Brain pericyte (primary cell): ENCODE data around the gene CHRNB4.
"Not testable (repeated sequence)": the region's sequence is repeated elsewhere in the genome, so short reads cannot be mapped to it uniquely, and the experiment has no call there.

ENCODE experiments used
- DNase-seq: peaks from one replicate; pipeline ENCODE4 v3.0.0-alpha.2; 2012; ENCODE audit warnings: low read depth, low spot score

CHRNB4 gene, protein sequence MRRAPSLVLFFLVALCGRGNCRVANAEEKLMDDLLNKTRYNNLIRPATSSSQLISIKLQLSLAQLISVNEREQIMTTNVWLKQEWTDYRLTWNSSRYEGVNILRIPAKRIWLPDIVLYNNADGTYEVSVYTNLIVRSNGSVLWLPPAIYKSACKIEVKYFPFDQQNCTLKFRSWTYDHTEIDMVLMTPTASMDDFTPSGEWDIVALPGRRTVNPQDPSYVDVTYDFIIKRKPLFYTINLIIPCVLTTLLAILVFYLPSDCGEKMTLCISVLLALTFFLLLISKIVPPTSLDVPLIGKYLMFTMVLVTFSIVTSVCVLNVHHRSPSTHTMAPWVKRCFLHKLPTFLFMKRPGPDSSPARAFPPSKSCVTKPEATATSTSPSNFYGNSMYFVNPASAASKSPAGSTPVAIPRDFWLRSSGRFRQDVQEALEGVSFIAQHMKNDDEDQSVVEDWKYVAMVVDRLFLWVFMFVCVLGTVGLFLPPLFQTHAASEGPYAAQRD

DNA sequence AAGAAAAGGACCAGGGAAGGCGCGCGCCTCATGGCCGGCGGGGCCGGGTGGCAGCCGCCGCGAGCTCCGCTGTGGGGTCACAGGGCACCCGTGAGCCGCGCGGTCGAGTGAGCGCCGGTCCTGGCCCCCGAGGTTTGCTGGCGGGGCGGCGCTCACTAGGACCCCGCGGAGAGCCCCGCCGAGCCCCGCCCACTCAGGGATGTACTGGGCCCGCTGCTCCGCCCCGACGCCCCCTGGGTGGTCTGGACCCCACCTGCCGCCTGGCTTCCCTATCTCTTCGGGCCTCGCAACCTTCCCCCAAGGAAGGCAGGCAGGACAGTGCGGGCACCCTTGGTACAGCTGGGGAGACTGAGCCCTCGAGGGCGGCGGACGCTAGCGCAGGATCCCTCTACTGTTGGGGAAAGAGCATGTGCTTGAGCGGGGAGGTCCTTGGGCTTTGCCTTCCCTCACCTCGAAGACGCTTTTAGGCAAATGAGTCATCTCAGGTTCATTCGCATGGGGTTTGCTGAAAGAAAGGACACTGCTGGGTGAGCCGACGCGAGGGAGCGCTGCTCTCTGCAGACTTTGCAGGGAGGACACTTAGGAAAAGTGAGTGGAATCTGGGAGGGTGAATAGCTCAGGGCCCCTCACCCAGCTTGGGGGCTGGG lies at the start of gene CHRNB4:
Gene CHRNB4 (minus strand): TSS at position 109 of the 647 bp plus-strand sequence. CDS start 77 bp downstream, at position 32.
- no peak for DNase-seq

DNA sequence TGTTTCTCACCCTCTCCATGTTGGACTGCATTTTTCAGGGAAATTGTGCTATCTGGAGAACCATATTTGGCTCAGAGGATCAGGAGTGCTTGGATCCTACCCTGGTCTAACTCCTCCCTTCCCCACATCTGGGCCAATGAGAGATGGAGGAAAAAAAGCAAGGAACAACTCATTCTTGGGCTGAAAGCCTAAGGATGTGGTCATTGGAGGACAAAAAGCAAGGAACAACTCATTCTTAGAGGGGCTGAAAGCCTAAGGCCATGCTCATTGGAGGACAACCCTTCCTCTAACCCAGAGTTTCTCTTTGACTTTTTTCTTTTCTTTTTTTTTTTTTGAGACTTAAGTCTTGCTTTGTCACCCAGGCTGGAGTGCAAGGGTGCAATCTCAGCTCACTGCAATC lies 48.6 kb upstream of the CHRNB4 start:
- no peak for DNase-seq

DNA sequence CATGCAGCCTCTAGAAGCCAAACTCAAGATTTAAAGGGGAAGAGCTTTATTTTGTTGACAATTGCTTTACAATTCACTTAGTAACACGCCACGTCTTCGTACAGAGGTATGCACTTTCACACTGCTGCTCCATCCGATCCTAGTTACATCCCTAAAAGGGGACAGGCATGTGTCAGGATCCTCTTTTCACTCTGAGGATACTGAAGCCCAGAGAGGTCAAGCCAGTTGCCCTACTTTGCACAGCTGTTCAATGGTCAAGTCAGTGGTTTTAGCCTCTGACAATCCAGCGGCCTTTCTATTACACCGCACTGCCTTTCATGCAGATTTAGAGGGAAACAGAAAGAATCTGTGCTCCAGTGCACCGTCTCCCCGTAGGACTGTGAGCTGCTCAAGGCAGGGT lies 44.9 kb upstream of the CHRNB4 start:
- no peak for DNase-seq

DNA sequence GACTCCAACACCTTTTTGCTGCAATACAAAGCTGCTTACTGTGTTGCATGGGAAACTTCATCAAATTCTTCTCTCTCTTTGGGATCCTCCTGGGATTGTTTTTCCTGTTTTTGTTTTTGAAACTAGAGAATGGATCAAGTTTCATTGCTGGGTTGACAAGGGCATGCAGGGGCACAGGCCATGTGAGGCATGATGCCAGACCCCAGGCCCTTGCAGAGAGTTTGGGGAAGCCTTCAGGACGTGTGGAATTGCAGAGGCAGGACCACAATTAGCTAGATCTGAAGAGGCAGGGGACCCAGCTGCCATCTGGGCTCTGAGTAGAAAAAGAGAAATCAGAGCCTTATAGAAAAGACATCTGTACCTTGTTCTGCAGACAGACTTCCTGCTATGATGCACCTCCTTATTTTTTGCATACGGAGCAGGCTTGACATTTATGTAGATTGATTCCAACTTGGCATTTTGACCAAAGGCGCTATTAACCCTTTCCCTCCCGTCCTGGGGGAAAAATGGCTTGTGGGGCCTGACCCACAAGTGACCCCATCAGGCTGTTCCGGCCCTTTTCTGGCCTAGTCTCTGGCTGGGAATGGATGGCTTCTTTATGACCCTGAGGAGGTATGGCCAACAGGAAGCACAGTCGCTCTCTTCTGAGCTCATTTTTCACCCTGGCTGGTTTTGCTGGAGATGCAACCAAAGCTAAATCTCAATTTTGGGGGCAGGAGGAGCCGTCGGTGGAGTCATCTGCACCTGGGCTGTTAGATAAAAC lies 44.3 kb upstream of the CHRNB4 start:
- no peak for DNase-seq

DNA sequence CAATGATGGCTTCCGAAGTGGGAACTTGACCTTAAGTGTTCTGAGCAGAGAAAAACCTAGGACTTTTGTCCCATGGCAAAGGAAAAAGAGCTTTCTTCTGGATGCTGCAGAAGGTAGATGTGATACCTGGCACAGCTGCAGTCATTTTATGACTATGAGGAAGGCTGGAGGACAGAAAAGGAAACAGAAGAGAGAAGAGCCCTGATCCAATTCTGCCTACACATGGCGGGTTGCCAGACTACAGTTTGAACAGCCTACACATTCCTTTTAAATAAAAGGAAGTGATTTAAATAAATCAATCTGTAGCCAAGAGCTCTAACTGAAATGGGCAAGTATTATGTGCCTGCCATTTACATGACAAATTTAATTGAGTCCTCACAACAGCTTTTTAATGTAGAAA lies 43.6 kb upstream of the CHRNB4 start:
- DNase-seq, result no peak

DNA sequence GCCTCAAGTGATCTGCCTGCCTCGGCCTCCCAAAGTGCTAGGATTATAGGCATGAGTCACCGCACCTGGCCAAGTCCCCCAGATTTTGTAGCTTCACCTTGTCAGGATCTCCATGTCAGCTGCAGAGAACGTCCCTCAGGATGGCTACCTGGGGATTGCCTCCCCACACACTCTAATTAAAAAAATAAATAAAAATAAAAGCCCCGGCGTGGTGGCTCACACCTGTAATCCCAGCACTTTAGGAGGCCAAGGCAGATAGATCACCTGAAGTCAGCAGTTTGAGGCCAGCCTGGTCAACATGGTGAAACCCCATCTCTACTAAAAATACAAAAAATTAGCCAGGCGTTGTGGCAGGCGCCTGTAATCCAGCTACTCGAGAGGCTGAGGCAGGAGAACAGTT lies 42.6 kb upstream of the CHRNB4 start:
- not testable (repeated sequence) for DNase-seq

DNA sequence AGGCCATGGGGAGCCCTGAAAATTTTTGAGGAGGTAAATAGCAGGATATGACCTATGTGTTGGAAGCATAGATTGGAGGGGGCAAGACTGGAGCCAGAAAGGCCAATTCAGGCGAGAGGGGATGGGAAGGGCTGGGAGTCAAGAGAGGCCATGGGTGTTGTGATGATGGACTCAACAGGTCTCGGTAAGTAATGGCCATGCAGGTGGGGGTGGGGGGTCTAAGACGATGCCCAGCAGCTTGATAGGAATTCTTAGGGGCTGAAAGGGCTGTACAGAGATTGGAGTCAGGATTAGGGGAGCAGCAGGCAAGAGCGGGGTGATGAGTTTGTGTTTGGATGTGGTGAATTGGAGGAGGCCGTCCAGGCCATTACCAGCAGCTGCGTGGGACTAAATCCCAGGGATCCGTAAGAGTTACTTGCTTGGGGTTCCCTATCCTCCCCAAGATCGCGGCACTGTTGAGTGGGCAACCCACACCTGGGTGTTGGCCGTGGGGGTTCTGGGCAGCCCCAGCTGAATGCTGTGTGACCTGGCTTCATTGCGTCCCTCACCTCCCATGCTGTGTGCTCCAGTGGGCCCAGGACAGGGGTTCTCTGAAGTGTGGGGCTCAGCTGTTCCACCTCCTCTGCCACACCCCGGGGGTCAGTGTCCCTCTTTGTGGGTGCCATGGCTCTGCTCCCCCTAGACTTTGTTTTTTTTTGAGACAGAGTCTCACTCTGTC lies 41.8 kb upstream of the CHRNB4 start:
- DNase-seq, result no peak

DNA sequence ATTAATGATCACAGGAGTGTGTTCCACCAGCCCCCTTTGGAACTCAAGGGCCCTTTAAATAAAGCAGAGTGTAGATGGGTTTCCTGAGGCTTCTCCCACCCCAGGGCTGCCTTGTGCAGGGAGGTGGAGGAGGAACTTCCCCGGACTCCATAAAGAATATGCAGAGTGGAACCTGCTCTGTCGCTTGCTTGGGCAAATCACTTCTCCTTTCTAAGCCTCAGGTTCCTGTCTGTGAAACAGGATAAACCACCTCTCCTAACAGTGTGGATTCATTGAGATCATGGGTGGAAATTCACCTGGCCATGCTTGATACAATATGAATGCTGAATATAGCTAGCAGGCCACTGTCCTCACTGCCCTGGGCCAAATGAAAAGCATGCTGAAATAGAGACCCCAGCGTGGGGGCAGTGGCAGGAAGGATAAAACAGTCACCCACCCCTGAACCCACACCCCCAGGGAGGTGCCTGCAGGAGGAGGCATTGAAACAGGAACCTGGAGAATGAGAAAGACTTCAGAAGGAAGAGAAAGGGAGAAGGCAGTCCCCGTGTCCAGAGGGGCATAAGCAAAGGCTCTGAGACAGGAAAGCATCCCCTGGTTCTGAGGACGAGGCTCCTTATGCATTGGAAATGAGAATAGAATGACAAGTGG lies 41.1 kb upstream of the CHRNB4 start:
- no peak for DNase-seq

DNA sequence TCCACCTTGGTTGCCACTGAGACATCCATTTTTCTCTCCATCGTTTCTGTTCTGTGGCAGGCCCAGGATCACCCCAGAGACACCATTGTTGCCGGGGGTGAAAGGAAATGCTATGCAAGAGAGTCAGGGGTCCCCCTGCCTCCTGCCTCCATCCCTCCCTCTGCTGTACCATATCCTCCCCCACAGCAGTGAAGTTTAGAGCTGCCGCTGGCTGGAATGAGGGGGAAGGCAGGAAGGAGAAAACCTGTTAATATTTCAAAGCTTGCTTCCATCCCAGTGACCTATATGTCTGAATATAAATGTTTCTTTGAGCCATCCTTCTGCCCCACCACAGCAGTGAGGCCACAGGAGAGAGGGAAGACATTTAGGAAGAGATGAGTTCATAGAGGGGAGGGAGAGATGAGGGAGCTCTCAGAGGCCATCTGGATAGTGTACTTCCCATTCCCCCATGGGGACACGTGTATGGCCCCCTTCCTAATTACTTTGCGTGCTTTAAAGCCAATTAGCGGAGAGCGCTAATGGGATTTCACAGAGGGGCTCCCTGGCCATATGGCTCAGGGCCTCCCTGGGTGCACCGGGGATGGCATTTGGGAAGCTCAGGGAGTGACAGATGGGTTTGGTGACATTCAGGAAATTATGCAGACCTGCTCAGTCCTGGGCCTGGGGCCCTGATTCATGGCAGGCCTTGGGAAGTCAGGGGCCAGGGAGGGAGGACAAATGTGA lies 40.4 kb upstream of the CHRNB4 start:
- DNase-seq, result no peak

DNA sequence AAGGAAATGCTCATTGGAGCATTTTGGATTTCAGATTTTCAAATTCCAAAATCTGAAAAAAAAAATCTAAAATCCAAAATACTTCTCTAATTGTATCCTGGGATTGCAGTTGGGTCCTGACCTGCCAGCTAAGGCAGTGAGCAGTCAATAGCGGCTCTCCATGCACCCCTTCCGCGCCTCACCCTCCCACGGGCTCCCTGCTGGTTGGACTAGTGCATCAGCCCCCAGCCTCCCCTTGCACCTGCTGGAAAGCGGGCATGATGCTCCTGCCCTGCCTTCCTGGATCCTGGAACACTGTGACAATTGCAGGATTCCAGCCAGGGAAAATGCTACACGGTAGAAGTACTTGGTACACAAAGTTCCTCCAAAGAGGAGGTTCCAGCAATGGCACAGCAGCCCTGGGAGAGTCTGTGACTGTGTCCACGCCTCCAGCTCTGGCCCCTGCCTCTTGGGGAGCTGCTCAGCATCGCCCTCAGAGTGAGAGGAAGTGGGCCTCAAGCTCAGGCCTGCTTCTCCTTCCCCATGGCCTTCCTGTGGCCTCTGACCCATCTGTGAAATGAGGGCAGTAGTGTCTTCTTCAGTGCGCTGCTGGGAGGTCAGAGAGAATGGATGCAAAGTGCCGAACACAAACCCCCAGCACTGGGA lies 39.5 kb upstream of the CHRNB4 start:
- DNase-seq, result no peak

DNA sequence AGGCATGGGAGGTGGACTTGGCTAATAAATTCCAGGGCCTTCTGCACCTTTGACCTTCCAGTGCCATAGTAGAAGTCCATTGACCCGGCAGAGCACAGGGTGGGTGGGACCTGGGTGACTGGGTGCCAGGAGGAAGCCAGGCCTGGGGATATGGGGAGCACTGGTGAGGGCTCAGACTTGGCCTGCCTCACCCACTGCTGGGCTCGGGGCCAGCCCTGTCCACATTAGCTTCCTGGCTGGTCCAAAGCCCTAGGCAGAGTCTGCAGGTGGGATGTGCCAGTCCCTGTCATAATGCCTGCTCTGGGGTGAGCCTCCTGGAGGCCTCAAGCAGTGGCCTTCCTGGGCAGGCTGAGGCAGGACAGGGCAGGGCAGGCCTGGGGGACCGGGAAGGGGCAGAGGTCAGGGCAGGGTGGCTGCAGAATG lies 38.1 kb upstream of the CHRNB4 start:
- DNase-seq, result no peak

DNA sequence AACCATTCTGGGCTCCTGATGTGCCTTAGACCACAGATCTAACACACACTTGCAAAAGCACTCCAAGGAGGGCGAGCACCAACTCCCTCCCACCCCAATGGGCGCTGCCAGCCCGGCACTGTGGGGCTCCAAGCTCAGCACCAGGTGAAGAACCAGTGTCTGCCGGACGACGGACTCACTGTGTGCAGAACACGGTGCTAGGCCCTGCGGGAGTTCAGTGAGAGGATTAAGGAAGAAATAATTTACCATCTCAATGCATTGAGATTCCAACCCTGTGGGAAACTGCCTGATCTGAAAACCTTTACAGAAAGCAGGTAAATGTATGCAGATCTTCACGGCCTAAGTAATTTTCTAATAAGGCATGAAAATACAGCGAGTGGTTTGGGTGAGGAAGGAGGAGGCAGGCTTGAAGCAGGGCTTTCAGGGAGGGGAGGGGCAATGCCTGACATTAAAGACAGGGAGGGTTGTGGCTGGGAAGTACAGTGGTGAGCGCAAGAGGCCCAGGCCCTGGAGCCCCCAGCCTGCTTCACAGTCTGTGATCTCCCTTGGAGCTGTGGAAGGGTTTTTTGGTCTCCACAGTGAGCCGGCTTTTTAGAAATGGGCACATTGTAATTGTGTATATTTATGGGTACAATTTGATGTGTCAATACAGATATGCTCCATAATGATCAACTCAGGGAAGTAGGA lies 35.6 kb upstream of the CHRNB4 start:
- no peak for DNase-seq

DNA sequence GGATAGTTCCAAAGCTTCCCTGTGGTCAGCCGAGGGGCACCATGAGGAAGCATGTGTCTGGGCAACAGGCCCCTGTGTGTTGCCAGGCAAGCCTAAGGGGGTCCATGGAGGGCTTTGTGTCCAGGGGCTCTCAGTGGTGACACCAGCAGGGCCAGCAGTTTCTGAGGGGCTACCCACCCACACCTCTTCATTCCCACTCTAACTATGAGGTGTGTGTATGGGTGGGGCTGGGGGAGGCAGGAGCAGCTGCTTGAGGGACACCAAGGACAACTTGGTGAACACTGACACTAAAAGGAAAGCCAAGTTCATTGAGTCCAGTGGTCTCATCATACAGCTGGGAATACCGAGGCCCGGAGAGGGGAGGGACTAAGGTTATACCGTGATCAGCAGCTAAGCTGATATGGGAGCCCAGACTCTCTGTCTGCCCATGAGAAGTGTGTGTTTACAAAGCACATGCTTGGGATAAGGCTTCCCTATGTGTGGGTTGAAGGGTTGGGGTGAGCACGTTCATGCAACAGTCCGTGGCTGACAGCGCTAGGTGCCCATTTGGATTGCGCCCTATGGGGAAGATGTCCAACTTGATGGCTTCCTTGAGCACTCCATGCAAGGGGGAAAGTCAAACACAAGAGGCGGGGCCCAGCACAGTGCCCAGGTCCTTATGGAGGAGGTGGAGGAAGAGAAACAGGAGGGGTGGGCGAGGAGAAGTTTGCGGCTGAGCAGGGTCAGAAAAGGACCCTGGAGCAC lies 34.8 kb upstream of the CHRNB4 start:
- no peak for DNase-seq

DNA sequence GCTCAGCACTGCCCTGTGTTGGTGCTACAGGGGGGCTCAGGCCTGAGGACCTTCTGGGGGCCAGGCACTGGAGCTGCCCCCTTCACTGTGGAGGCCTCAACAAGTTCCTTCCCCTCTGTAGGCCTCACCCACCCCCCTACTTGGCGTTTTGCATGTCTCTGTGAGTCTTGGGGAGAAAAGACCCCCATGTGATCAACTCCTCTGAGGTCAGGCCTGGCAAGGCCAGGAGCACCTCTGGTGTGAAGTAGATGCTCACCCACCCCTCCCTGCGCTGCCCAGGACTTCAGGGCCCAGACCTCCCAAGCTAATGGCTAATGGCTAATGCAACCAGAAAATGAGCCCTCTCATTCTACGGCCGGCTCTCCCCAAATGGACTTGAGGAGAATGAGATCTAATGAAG lies 34.2 kb upstream of the CHRNB4 start:
- DNase-seq, result no peak

DNA sequence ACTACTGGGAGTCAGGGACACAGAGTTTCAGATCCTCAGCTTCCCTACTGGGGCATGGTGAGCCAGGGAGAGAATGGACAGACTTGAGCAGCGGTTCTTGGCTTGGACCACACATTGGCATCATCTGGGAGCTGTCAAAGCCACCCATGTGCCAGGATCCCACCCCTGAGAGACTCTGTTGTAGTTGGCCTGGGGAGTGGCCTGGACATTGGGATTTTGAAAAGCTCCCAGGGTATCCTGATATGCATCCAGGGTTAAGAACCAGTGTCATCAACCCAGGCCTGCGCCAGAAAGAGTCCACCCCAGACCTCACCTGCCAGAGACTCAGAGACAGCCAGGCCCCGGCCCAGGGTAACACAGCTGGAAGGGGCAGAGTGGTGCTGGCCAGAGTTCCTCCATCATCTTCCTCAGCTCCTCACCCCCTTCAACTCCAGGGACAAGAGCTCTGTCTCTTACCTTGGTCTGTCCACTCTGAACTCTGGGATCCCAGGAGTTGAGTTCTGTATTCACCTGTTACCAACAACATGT lies 33.0 kb upstream of the CHRNB4 start:
- DNase-seq, result no peak

DNA sequence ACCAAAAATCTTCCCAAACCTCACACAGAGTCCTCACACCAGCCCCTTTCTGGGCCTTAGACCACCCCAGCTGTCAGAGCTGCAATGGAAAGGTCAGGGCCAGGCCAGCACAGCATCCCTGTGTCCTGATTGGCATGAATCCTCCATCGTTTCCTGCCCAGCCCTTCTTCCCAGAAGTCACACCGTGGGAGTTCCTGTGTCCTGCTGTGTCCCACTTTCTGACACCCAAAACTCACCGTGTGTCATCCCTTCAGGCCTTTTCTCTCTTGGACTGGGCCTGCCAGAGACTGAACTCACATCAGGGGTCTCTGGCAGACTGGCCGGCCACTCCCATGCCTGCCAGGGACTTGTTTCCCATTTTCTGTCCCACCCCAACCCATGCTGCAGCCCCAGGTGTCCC lies 32.5 kb upstream of the CHRNB4 start:
- no peak for DNase-seq

DNA sequence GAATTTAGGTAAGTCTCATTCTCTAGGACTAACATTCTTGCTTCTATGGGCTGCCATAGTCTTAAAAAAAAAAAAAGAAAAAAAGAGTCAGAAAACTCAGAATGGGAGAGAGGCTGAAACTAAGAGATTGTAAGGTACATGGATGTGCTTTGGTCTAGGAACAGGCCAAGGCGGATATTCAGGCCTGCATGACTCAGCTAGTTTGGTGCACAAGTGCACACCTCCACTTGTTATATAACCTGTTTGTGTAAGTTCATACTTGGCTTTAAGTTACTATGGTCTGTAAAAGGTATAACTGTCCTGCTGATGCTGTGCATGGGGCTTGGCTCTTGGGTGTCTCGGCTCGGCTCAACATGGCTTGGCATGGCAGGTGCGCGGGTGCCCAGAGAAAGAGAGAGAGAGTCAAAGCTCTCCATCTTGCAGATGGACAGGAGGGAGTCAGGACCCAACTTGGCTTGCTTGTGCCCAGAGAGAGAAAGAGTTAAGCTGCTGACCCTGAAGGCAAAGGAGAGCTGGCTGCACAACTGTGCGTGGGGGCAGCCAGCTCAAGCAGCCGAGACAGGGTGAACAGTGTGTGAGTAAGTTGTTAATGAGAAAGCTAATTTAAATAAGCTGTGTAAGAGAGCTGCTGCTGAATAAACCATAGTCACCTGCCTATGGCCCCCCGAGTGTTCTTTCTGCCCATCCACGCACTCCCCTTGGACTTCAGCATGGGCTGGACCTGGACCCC lies 31.4 kb upstream of the CHRNB4 start:
- DNase-seq, result no peak
